WERI-Rb-1 (cell line): ENCODE data around the gene SCN2B.

Source experiments
- DNase-seq: peaks from one replicate; pipeline ENCODE4 v3.0.0-alpha.2; 2020
- H3K27ac ChIP-seq: fragments of 250-450 bp; sonication (Bioruptor Pico); 2 replicates; pipeline ENCODE4 v1.5.1; 2020; ENCODE audit warnings: mild to moderate bottlenecking, moderate library complexity
- H3K27me3 ChIP-seq: fragments of 250-450 bp; sonication (Bioruptor Pico); 2 replicates; pipeline ENCODE4 v1.5.1; 2021; ENCODE audit warnings: mild to moderate bottlenecking, low read depth, moderate library complexity; ENCODE audit not compliant: insufficient read depth, severe bottlenecking
- H3K36me3 ChIP-seq: fragments of 250-450 bp; sonication (Bioruptor Pico); 2 replicates; pipeline ENCODE4 v1.5.1; 2020; ENCODE audit warnings: mild to moderate bottlenecking, moderate library complexity
- H3K4me3 ChIP-seq: 2 replicates; pipeline ENCODE4 v1.5.1; 2011; ENCODE audit warnings: low read depth, mild to moderate bottlenecking, control low read depth, low read length
- H3K9me3 ChIP-seq: fragments of 250-450 bp; sonication (Bioruptor Pico); 2 replicates; pipeline ENCODE4 v1.5.1; 2021; ENCODE audit warnings: mild to moderate bottlenecking, moderate library complexity; ENCODE audit not compliant: severe bottlenecking
- TF ChIP-seq, protein P1 (sequence below): IDR thresholded peaks from 2 replicates; pipeline ENCODE4 v1.5.1; 2011; ENCODE audit warnings: low read depth, mild to moderate bottlenecking, control low read depth, inconsistent platforms, low read length

SCN2B gene

GRCh38 chr11:118221419-118221818 lies 45.0 kb upstream of the SCN2B start:
- DNase-seq, result no peak
- H3K36me3 ChIP-seq, result no peaks in the 10 kb centered on the region
- H3K27me3 ChIP-seq, result no peaks in the 10 kb centered on the region
- no peak overlapping the region for H3K4me3 ChIP-seq
- TF ChIP-seq, protein P1, sequence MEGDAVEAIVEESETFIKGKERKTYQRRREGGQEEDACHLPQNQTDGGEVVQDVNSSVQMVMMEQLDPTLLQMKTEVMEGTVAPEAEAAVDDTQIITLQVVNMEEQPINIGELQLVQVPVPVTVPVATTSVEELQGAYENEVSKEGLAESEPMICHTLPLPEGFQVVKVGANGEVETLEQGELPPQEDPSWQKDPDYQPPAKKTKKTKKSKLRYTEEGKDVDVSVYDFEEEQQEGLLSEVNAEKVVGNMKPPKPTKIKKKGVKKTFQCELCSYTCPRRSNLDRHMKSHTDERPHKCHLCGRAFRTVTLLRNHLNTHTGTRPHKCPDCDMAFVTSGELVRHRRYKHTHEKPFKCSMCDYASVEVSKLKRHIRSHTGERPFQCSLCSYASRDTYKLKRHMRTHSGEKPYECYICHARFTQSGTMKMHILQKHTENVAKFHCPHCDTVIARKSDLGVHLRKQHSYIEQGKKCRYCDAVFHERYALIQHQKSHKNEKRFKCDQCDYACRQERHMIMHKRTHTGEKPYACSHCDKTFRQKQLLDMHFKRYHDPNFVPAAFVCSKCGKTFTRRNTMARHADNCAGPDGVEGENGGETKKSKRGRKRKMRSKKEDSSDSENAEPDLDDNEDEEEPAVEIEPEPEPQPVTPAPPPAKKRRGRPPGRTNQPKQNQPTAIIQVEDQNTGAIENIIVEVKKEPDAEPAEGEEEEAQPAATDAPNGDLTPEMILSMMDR, result no peak
- no peak overlapping the region for H3K27ac ChIP-seq
- no peaks in the 10 kb centered on the region for H3K9me3 ChIP-seq

DNA sequence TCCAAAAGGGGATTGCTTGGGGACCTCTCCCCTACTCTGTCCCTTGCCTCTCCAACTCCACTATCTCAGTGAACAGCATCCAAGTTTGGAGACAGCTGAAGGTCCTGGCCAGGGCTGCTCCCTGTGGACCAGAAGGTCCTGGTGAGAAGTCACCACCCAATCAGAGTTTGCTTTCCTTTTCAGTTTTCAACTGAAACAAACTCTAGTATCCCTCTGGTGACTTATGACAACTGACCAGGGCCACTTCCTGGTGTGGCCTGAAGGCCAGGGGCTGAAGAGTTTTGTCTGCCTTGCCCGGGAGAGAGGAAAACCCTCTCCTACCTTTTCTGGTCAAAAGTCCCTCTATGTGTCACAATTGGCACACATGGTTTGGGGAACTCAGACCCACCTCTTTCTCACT lies 43.3 kb upstream of the SCN2B start:
- Histone ChIP-seq H3K27me3 (no peaks in the 10 kb centered on the region), H3K9me3 (no peaks in the 10 kb centered on the region), H3K36me3 (no peaks in the 10 kb centered on the region), H3K27ac (no peak overlapping the region), H3K4me3 (no peak overlapping the region)
- TF ChIP-seq, protein P1, result no peak
- no peak for DNase-seq

- no peaks in the 10 kb centered on the region for H3K9me3 ChIP-seq
- no peak overlapping the region for H3K4me3 ChIP-seq
- H3K27ac ChIP-seq, result no peak overlapping the region
- DNase-seq, result no peak
- no peaks in the 10 kb centered on the region for H3K27me3 ChIP-seq
- TF ChIP-seq, protein P1, result no peak
- H3K36me3 ChIP-seq, result no peaks in the 10 kb centered on the region
Measured at GRCh38 chr11:118219244-118219643, 42.8 kb upstream of the SCN2B start.

DNA sequence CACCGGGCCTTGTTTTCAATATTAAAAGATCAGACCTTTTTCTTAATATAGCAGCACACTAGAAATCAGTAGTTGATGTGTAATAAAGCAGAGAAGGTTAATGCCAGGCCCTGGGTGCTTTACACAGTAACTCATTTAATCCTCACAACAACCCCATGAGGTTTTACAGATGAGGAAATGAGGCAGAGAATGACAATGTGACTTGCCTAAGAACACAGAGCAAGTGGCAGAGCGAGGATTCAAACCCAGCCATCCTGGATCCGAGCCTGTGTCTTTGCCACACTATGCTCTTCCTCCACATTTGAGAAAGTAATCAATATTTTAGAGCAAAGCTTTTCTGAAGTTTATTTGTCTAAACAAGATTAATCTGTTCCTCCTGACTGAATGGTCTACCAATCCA lies 41.1 kb upstream of the SCN2B start:
- no peak overlapping the region for H3K27ac ChIP-seq
- no peaks in the 10 kb centered on the region for H3K27me3 ChIP-seq
- no peaks in the 10 kb centered on the region for H3K36me3 ChIP-seq
- TF ChIP-seq, protein P1, result no peak
- H3K9me3 ChIP-seq, result no peaks in the 10 kb centered on the region
- no peak for DNase-seq
- H3K4me3 ChIP-seq, result no peak overlapping the region

DNA sequence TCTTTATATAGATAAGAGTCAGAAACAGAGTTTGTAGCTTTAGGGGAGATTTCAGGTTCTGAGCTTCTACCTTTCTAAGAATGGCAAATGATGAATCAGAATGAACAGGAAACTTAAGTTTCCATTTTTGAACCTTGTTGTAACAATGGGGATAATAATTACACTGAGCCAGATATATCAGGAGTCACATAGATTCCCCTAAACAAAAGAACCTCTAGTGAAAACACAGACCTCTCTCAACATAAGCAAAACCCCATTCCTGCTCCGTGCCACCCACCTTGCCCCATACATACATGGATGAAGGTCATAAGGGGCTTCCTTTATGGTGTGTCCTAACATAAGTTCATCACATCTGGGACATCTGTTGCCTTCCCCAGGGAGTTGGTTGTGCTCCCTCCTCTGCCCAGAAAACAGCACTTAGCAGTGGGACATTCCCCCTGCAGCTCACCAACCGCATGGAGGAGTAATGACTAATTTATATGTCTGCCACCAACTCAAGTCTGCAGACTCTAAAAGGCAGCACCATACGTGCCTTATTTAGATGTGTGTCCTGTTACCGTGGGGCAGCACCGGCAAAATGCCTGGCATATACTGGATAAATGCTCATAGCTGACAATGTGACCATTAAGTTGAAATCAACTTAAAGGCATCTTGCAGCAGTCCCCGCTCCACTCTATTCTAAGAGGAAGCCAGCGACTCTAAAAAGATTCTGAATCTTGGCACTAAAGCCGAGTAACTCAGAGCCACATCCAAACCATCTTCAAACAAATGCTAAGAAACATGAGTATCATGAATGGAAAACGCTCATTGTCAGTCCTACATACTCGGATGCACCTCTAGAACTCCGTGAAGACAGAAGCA lies 40.4 kb upstream of the SCN2B start:
- H3K27ac ChIP-seq, result no peak overlapping the region
- no peaks in the 10 kb centered on the region for H3K36me3 ChIP-seq
- H3K4me3 ChIP-seq, result no peak overlapping the region
- H3K9me3 ChIP-seq, result no peaks in the 10 kb centered on the region
- TF ChIP-seq, protein P1, result no peak
- DNase-seq, result no peak
- no peaks in the 10 kb centered on the region for H3K27me3 ChIP-seq

DNA sequence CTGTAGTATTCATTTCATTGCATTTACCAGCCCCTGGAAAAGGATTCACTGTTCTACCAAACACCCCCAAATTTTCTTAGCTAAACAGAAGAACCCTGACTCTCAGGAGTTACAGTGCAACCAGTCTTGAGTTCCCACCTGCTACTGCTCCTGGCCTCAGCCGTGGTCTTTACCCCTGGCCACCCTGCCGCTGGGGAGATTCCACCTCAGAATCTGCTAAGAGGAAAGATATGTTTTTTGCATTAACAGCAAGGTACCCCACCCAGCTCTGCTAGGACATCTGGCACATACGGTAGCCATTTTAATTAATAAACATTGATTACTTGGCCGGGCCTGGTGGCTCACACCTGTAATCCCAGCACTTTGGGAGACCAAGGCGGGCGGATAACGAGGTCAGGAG lies 39.3 kb upstream of the SCN2B start:
- no peak overlapping the region for H3K4me3 ChIP-seq
- H3K27me3 ChIP-seq, result no peaks in the 10 kb centered on the region
- H3K36me3 ChIP-seq, result no peaks in the 10 kb centered on the region
- TF ChIP-seq, protein P1, result no peak
- H3K27ac ChIP-seq, result no peak overlapping the region
- no peaks in the 10 kb centered on the region for H3K9me3 ChIP-seq
- no peak for DNase-seq
